Tibial nerve (tissue), 4 donors: Measurements from ENCODE around the gene BICRAL. TPM values are rescaled to one million over a fixed set of nuclear protein-coding genes. Genes with fewer than 3 reads are reported as not detected.
"Not testable (repeated sequence)": the region's sequence is repeated elsewhere in the genome, so short reads cannot be mapped to it uniquely, and the experiment has no call there.

Experiments used
- DNase-seq, 2 donors: peaks; one replicate each; pipeline ENCODE4 v3.0.0-alpha.2; 2019; ENCODE audit warnings: low spot score in 2 of 2
- H3K27ac ChIP-seq, 4 donors: fragments of 200-600 bp; sonication (generic) in 3 of 4; one replicate each; pipeline ENCODE4 v1.5.1; 2017 to 2019; ENCODE audit warnings: mild to moderate bottlenecking in 1 of 4
- H3K27me3 ChIP-seq, 2 donors: fragments of 200-600 bp; sonication (generic) in 1 of 2; one replicate each; pipeline versions ENCODE4 v1.5.1 to v1.6.0; 2017 to 2019
- H3K36me3 ChIP-seq, 3 donors: fragments of 200-600 bp; sonication (generic); one replicate each; pipeline ENCODE4 v1.5.1; 2018 to 2019
- H3K4me1 ChIP-seq, 4 donors: fragments of 200-600 bp; sonication (generic) in 3 of 4; one replicate each; pipeline ENCODE4 v1.5.1; 2017 to 2019
- H3K4me3 ChIP-seq, 4 donors: fragments of 200-600 bp; sonication (generic) in 3 of 4; one replicate each; pipeline ENCODE4 v1.5.1; 2017 to 2019; ENCODE audit warnings: mild to moderate bottlenecking in 1 of 4, moderate library complexity in 1 of 4
- H3K9me3 ChIP-seq, 4 donors: fragments of 200-600 bp; sonication (generic) in 3 of 4; one replicate each; pipeline ENCODE4 v1.5.1; 2017 to 2019
- EP300 ChIP-seq, 2 donors: sonication (generic); formaldehyde crosslinking; IDR thresholded peaks; one replicate each; pipeline ENCODE4 v1.6.1; 2017; ENCODE audit warnings: antibody characterized with exemption in 2 of 2, mild to moderate bottlenecking in 1 of 2
- POLR2A ChIP-seq, 2 donors: fragments of 450-650 bp; IDR thresholded peaks; one replicate each; pipeline ENCODE4 v1.6.1; 2017; ENCODE audit warnings: antibody characterized with exemption in 2 of 2, mild to moderate bottlenecking in 2 of 2, moderate library complexity in 2 of 2
- WGBS, 2 donors: methylation state at CpG; one replicate each; pipeline ENCODE4 v1.1.5; 2018; 5-methylcytosine and 5-hydroxymethylcytosine counted together
- total RNA-seq, 4 donors: library from RNA; depleted of rRNA; stranded (reverse); fragments of >200 nt; gene quantifications; one replicate each; pipeline ENCODE4 v1.1.0, GENCODE V29; 2016
- TF ChIP-seq, protein P1 (sequence below), 5 experiments: fragments of 200-600 bp in 3 of 5; fragments of 450-650 bp in 2 of 5; sonication (generic) in 3 of 5; IDR thresholded peaks; one replicate each; pipeline ENCODE4 v1.5.1; 2016 to 2019; ENCODE audit warnings: antibody characterized with exemption in 5 of 5, mild to moderate bottlenecking in 3 of 5, moderate library complexity in 2 of 5

BICRAL gene
- total RNA-seq, 4 donors from 2014 or later = 17.1 to 25.1 (median 23.2) TPM

DNA sequence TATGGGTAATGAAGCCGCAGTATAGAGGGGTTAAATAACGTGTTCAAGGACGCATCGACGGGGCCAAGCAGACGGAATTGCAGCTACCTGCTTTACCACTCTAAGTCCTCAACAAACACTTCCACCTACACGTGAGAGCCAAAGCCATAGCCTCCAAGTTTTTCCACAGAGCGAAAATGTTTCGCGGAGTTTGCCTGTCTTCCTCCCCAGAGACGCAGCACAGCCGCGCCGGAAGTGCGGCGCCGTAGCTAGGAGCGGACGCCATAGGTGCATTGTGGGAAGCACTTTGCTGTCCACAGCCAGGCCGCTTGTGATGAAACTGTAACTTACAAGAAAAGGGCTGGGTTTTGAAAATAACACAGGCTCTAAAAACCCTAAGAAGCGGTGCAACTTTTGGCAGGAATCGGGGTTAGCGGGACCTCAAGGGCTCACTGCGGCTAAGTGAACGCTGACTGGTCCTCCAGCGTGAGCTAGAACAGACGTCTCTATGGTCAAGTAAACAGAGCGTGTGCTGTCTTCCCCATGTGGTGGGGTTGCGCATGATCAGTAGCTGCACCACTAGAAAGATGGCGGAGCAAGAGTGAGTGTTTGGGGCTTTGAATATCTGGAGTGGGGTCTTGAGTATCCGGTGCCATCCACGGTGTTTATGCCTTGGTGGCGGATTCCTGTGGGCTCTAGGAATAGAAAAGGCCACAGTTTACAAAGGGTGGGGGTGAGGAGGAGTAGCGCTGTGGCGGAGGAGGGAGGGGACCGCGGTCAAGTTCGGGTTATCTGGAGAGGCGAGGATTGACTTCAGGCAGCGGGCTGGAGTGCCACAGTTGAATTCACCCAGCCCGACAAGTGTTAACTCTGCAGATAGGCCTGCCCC lies 97.8 kb downstream of the BICRAL start, which contains the start of gene RPL7L1:
Gene RPL7L1 (plus strand): TSS at position 245 of the 868 bp plus-strand sequence. CDS start 295 bp downstream, at position 540.
- peak; percentile 64 to 67 for TF ChIP-seq POLR2A (IDR thresholded peaks at IDR 0.05)
- TF ChIP-seq EP300 (IDR thresholded peaks at IDR 0.05) = peak in 1 of 2 donors; percentile 90
- TF ChIP-seq, protein P1, sequence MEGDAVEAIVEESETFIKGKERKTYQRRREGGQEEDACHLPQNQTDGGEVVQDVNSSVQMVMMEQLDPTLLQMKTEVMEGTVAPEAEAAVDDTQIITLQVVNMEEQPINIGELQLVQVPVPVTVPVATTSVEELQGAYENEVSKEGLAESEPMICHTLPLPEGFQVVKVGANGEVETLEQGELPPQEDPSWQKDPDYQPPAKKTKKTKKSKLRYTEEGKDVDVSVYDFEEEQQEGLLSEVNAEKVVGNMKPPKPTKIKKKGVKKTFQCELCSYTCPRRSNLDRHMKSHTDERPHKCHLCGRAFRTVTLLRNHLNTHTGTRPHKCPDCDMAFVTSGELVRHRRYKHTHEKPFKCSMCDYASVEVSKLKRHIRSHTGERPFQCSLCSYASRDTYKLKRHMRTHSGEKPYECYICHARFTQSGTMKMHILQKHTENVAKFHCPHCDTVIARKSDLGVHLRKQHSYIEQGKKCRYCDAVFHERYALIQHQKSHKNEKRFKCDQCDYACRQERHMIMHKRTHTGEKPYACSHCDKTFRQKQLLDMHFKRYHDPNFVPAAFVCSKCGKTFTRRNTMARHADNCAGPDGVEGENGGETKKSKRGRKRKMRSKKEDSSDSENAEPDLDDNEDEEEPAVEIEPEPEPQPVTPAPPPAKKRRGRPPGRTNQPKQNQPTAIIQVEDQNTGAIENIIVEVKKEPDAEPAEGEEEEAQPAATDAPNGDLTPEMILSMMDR (IDR thresholded peaks at IDR 0.05) = peak in 3 of 5 experiments; percentile 9 to 71 (median 65)
- peaks cover 6 to 30% (median 13%) of the 10 kb centered on the region in 3 donors for H3K36me3 ChIP-seq
- H3K4me3 ChIP-seq = peak within 1 kb of the TSS; percentile 45 to 72 (median 60)
- DNase-seq = peak; percentile 70 to 83
- 1% methylated on average over 41 of the region's 41 CpGs for WGBS, 2 donors
- no peaks in the 10 kb centered on the region for H3K9me3 ChIP-seq
- H3K27me3 ChIP-seq = no peaks in the 10 kb centered on the region
- peak within 1 kb of the TSS; percentile 84 to 98 (median 90) for H3K27ac ChIP-seq
- H3K4me1 ChIP-seq = peaks cover 0 to 48% (median 13%) of the 10 kb centered on the region in 4 donors

DNA sequence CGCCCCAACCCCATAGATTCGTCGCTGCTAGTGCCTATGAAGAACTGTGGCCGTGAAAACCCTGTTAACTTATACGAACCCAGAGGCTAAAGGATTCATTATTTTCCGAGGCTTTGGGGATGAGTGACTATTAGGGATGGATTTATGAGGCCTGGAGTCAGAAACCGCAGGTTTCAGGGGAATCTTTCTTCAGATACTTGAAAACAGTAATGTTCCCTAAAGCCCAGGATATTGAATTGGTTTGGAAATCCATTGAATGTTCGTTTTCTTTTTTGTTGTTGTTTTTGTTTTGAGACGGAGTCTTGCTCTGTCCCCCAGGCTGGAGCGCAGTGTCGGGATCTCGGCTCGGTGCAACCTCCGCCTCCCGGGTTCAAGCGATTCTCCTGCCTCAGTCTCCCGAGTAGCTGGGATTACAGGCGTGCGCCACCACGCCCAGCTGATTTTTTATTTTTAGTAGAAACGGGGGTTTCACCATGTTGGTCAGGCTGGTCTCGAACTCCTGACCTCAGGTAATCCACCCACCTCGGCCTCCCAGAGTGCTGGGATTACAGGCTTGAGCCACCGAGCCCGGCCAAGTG lies 98.5 kb downstream of the BICRAL start:
- H3K4me3 ChIP-seq = peak overlapping the region; percentile 45 to 72 (median 60)
- 9 to 16% methylated on average over 25 of the region's 25 CpGs for WGBS, 2 donors
- H3K27me3 ChIP-seq, DNase-seq, H3K9me3 ChIP-seq: not testable (repeated sequence)
- H3K4me1 ChIP-seq = peaks cover 0 to 48% (median 13%) of the 10 kb centered on the region in 4 donors
- peak overlapping the region; percentile 84 to 98 (median 90) for H3K27ac ChIP-seq
- peaks cover 6 to 37% (median 20%) of the 10 kb centered on the region in 3 donors for H3K36me3 ChIP-seq

DNA sequence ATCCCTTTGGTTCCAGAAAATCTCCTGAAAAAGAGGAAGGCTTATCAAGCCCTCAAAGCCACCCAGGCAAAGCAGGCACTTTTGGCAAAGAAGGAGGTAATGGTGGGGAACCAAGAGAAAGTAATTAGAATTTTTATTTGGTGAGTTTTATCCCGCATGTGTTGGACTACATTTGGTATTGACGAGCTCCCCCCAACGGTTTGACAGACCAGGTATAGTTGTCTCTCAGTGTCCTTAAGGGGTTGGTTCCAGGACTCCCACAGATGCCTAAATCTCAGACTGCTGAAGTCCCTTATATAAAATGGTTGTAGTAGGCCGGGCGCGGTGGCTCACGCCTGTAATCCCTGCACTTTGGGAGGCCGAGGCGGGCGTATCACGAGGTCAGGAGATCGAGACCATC lies 99.0 kb downstream of the BICRAL start:
- Histone ChIP-seq H3K27ac (peak overlapping the region in 3 of 4 donors; percentile 89 to 98 (median 90)), H3K36me3 (peaks cover 6 to 42% (median 24%) of the 10 kb centered on the region in 3 donors), H3K4me1 (peaks cover 0 to 48% (median 13%) of the 10 kb centered on the region in 4 donors), H3K4me3 (peak overlapping the region; percentile 45 to 72 (median 60))
- not testable (repeated sequence) for DNase-seq, H3K27me3 ChIP-seq, H3K9me3 ChIP-seq
- WGBS, 2 donors = 86 to 90% methylated on average over 12 of the region's 12 CpGs

DNA sequence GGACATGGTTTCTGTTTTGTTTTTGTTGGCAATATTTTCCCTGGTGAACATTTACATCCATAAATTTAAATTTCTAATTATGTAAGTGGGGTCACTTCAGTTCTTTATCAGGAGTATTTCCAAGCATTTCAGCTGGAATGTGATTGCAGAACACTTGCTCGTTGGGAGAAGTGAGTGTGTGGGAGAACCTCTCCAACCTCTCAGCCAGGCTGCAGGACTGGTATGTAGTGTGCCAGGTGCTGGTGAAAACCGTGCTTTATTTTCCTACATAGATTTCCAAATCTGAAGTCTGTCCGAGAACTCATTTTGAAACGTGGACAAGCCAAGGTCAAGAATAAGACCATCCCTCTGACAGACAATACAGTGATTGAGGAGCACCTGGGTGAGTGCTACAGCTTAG lies 103.8 kb downstream of the BICRAL start:
- 73 to 82% methylated on average over 4 of the region's 4 CpGs for WGBS, 2 donors
- no peak for DNase-seq
- Histone ChIP-seq H3K36me3 (peaks cover 6 to 69% (median 24%) of the 10 kb centered on the region in 3 donors), H3K27me3 (no peaks in the 10 kb centered on the region), H3K9me3 (no peaks in the 10 kb centered on the region), H3K4me3 (no peak overlapping the region), H3K4me1 (peaks cover 0 to 42% (median 8%) of the 10 kb centered on the region in 4 donors), H3K27ac (no peak overlapping the region)
- TF ChIP-seq, protein P1 (IDR thresholded peaks at IDR 0.05) = no peak
- TF ChIP-seq POLR2A (IDR thresholded peaks at IDR 0.05) (no peak), EP300 (IDR thresholded peaks at IDR 0.05) (no peak)

DNA sequence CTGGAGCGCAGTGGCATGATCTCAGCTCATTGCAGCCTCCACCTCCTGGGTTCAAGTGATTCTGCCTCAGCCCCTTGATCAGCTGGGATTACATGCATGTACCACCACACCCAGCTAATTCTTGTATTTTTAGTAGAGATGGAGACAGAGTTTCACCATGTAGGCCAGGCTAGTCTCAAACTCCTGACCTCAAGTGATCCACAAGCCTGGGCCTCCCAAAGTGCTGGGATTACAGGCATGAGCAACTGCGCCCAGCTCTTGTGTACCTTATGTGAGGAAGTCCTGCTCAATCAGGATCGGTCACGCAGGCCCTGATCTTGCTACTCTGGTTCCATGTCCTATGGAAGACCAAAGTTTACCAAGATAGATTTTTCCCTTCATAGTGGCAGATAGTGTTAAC lies 106.3 kb downstream of the BICRAL start:
- peaks cover 0 to 23% (median 6%) of the 10 kb centered on the region in 4 donors for H3K4me1 ChIP-seq
- H3K4me3 ChIP-seq, H3K9me3 ChIP-seq, DNase-seq, H3K27ac ChIP-seq, H3K27me3 ChIP-seq: not testable (repeated sequence)
- WGBS, 2 donors = 88 to 98% methylated on average over 4 of the region's 4 CpGs
- H3K36me3 ChIP-seq = peaks cover 2 to 53% (median 24%) of the 10 kb centered on the region in 3 donors

DNA sequence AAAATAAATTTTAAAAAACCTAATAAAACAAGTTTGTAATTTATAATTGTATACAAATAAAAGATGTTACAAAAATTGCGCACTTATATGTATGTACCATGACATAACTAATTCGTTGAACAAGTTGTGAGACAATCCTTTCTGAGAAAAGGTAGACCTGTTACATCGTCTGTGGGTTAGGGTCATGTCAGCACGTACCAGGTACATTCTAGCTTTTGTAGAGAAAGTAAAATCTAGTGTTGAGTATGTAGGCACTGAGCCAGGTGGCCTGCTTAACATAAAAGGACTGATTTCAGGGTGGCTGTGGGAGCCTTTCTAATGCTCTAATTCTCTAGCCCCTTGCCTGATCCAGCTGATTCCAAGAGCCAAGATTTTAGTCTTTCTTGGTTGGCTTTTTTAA lies 108.0 kb downstream of the BICRAL start:
- peaks cover 0 to 16% (median 6%) of the 10 kb centered on the region in 4 donors for H3K4me1 ChIP-seq
- DNase-seq = no peak
- H3K27me3 ChIP-seq = no peaks in the 10 kb centered on the region
- peak overlapping the region; percentile 58 to 85 (median 72) for H3K4me3 ChIP-seq
- H3K9me3 ChIP-seq = no peaks in the 10 kb centered on the region
- TF ChIP-seq, protein P1 (IDR thresholded peaks at IDR 0.05) = no peak
- TF ChIP-seq EP300 (IDR thresholded peaks at IDR 0.05) = no peak
- TF ChIP-seq POLR2A (IDR thresholded peaks at IDR 0.05) = no peak
- WGBS, 2 donors = 50 to 60% methylated on average over 4 of the region's 4 CpGs
- H3K36me3 ChIP-seq = peaks cover 0 to 37% (median 9%) of the 10 kb centered on the region in 3 donors
- peak overlapping the region in 3 of 4 donors; percentile 81 to 92 (median 86) for H3K27ac ChIP-seq
